Kidney epithelial cell (primary cell): ENCODE measurements around the gene LRP5. TPM values are rescaled to one million over a fixed set of nuclear protein-coding genes. Genes with fewer than 3 reads are reported as not detected.

Source experiments
- DNase-seq: peaks from one replicate; pipeline ENCODE4 v3.0.0-alpha.2; 2010; ENCODE audit warnings: low read depth
- H3K27me3 ChIP-seq: 2 replicates; pipeline ENCODE4 v1.6.0; 2011; ENCODE audit warnings: low read length; ENCODE audit not compliant: control insufficient read depth, insufficient read depth
- H3K36me3 ChIP-seq: 2 replicates; pipeline ENCODE4 v1.5.1; 2011; ENCODE audit warnings: low read length; ENCODE audit not compliant: control insufficient read depth, insufficient read depth
- H3K4me3 ChIP-seq: 2 replicates; pipeline ENCODE4 v1.5.1; 2011; ENCODE audit warnings: low read depth, mild to moderate bottlenecking, control low read depth, low read length
- total RNA-seq: library from RNA; depleted of rRNA; stranded (reverse); fragments of >200 nt; gene quantifications from 2 replicates; pipeline ENCODE4 v1.2.3, GENCODE V29; 2015
- TF ChIP-seq, protein P1 (sequence below): IDR thresholded peaks from 2 replicates; pipeline ENCODE4 v1.5.1; 2011; ENCODE audit warnings: mild to moderate bottlenecking, moderate library complexity, low read length, control low read depth, inconsistent platforms; ENCODE audit not compliant: insufficient read depth, poor library complexity, severe bottlenecking

LRP5 gene
- total RNA-seq, 1 donor from 2014 or later: 31.6 TPM

DNA sequence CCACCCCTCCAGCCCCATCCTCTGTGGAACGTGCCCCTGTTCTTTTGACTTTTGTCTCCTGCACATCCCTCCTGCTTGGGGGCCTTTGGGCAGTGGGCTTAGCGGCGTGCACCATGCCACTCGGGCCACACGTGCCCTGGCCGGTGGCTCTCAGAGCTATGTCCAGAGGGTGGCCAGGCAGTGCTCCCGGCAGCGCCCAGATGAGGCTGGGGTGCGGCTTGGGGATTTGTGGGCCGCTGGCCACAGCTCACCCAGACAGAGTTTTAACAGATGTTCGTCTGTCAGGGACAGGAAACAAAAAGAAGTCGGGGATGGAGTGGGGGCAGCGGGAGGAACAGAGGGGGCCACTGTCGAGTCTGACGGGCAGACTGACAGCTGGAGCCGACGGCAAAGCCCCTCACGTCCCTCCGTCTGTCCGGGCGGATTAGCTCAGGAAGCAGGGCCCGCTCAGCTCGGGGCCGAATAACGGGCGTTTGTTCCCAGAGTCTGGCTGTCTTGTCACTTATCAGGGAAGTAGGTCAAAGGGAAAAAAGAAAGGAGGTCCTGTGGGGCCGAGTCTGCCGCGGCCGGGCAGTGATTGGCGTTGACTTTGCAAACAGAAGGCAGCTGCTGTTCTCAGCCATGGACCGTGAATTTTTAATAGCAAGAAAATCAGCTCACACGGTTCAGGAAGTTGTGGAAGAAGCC lies 61.6 kb downstream of the LRP5 start:
- H3K4me3 ChIP-seq: no peak overlapping the region
- TF ChIP-seq, protein P1, sequence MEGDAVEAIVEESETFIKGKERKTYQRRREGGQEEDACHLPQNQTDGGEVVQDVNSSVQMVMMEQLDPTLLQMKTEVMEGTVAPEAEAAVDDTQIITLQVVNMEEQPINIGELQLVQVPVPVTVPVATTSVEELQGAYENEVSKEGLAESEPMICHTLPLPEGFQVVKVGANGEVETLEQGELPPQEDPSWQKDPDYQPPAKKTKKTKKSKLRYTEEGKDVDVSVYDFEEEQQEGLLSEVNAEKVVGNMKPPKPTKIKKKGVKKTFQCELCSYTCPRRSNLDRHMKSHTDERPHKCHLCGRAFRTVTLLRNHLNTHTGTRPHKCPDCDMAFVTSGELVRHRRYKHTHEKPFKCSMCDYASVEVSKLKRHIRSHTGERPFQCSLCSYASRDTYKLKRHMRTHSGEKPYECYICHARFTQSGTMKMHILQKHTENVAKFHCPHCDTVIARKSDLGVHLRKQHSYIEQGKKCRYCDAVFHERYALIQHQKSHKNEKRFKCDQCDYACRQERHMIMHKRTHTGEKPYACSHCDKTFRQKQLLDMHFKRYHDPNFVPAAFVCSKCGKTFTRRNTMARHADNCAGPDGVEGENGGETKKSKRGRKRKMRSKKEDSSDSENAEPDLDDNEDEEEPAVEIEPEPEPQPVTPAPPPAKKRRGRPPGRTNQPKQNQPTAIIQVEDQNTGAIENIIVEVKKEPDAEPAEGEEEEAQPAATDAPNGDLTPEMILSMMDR: no peak
- no peaks in the 10 kb centered on the region for H3K27me3 ChIP-seq
- H3K36me3 ChIP-seq: no peaks in the 10 kb centered on the region
- DNase-seq: no peak

DNA sequence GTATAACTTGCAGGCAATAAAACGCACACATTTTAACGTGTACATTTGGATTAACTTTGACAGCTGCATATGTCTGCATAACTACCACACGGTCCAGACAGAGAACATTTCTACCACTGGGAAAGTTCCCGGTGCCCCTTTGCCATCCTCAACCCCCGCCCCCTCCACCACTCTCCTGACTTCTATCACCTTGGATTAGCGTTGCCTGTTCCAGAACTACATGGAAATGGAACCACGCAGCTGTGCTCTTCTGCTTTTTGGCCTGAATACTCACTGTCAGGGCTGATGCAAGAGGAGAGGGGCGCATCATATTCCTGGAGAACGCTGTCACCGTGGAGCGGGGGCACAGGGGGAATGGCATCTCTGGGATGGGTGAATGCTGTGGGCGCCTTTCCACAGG lies 62.1 kb downstream of the LRP5 start:
- H3K4me3 ChIP-seq: no peak overlapping the region
- no peaks in the 10 kb centered on the region for H3K27me3 ChIP-seq
- no peak for DNase-seq
- no peaks in the 10 kb centered on the region for H3K36me3 ChIP-seq
- TF ChIP-seq, protein P1: no peak

DNA sequence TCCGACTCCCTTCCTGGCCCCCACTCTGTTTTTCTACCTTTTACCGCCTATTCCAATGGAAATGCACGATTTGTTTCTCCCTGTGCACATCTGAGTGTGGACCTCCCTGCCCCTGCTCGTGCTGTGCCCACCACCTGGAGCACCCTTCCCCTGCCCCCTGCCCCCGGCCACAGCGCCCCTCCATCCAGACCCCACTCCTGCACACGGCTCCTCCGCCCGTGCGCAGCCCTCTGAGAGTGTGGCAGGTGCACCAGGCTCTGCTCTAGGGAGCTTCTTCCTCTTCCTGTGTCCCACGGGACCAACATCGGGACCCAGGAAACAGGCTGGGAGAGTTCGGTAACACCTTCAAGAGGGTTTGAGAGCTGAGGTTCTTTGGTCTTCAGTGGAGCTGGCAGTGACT lies 62.9 kb downstream of the LRP5 start:
- TF ChIP-seq, protein P1: no peak
- no peak for DNase-seq
- no peaks in the 10 kb centered on the region for H3K27me3 ChIP-seq
- no peak overlapping the region for H3K4me3 ChIP-seq
- no peaks in the 10 kb centered on the region for H3K36me3 ChIP-seq

DNA sequence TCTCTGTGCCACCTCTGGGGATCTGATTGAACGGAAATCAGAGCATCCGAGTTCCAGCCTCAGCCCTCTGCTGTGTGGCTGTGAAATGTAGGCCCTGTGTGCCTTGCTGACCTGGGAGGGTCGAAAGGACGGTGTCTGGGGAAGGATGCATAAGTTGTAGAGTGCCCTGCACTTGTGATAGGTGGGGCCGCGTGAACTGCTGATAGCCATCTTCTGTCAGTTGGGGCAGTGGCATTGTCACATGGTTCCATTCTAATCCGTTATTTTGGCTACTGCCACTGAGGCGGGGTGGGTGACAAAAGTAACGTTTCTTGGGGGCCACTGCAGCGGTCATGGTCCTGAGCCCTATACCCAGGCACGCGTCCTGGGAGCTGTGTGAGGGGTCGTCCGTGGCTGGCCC lies 63.4 kb downstream of the LRP5 start:
- DNase-seq: no peak

DNA sequence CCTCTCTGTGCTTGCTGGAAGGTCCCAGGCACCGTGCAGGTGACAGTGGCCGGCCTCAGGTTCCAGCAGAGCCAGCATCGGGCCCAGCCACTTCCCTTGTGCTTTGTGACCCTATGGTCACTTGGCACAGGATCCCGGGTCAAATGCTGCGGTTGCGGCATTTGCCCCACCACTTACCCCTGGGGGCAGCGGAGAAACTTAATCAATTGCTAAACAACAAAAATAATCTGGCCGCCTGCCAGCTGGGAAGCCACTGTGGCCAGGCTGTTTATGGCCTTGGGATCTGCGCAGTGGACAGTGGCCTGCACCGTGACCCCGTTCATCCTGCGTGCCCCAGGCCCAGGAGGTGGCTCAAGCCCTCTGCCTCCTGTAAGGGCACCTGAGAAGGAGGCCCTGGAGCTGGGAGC lies 65.0 kb downstream of the LRP5 start:
- Histone ChIP-seq H3K36me3 (peaks cover 1% of the 10 kb centered on the region), H3K4me3 (no peak overlapping the region), H3K27me3 (no peaks in the 10 kb centered on the region)
- no peak for DNase-seq
- TF ChIP-seq, protein P1: no peak

More for the DNA sequence above, 63.4 kb downstream of the LRP5 start:
- no peaks in the 10 kb centered on the region for H3K27me3 ChIP-seq
- no peaks in the 10 kb centered on the region for H3K36me3 ChIP-seq
- no peak overlapping the region for H3K4me3 ChIP-seq
- TF ChIP-seq, protein P1: no peak

DNA sequence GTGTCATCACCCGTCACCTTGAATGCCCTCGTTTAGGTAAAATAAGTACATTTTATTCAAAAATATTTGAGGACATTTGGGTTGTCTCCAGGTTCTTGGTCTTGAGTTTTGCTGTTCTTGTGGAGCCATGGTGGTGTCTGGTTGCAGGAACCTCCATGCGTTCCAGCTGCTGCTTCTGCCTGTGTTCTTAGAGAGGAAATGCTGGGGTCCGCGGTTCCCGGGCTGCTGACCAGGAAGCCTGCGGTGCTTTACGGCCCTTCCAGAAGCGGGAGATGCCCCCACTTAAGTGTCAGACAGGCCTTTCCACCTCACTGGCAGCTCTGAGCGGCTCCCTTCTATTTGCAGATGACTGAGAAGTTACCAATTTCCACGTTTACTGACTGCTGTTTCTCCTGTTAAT lies 66.8 kb downstream of the LRP5 start:
- Histone ChIP-seq H3K27me3 (no peaks in the 10 kb centered on the region), H3K36me3 (peaks cover 1% of the 10 kb centered on the region), H3K4me3 (no peak overlapping the region)
- TF ChIP-seq, protein P1: no peak
- no peak for DNase-seq
